ENCODE results near the gene SOD2. TPM values are rescaled to one million over a fixed set of nuclear protein-coding genes. Genes with fewer than 3 reads are reported as not detected.
"Not testable (repeated sequence)": the region's sequence is repeated elsewhere in the genome, so short reads cannot be mapped to it uniquely, and the experiment has no call there.

SOD2 gene
- total RNA-seq, 1 donor from 2014 or later: 41.3 TPM

DNA sequence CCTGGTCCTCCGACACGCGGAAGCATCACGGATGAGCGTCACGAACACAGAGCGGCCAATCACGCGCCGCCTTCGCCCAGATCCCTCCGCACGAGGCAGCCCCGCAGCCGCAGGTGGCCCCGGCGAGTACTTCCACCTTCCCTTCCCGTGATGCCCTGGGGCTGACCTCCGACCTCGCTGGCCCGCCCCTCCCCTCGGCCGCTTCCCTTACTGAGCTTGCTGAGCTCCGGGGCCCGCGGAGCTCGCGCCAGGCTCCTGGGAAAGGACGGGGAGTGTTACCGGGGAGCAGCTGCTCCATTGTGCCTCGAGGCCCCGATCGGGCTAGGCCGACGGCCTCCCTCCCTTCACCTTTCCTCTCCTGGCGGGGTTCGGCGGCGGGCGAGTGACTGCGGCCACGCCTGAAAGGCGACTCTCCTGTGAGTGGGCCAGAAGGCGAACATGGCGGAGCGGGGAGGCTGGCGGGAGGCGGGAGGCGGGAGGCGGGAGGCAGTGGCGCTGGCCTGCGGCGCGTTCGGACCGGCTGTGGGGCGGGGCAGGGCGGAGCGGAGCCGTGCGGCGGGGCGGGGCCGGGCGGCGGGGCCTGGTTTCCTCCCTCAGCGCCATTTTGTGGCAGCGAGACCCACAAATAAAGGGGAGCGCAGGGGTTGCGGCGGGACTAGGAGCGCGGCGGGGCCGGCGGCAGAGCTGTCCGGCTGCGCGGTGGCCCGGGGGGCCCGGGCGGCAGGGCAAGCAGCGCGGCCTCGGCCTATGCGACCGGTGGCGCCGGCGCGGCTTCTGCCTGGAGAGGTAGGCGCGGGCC, 34.1 kb upstream of the SOD2 start, which contains the start of gene WTAP:
Gene WTAP, plus strand, starts transcription at position 589 of the 799 bp plus-strand sequence. CDS start 8,760 bp downstream, outside the sequence.
- Mint-ChIP-seq H3K4me1 (ENCODE audit: unreplicated experiment) (peaks cover 19% of the 10 kb centered on the region), H3K9me3 (ENCODE audit: unreplicated experiment) (peaks cover 5% of the 10 kb centered on the region), H3K36me3 (ENCODE audit: low read depth, unreplicated experiment) (peaks cover 21% of the 10 kb centered on the region), H3K27me3 (ENCODE audit: unreplicated experiment) (no peaks in the 10 kb centered on the region), H3K4me3 (ENCODE audit: unreplicated experiment) (peak within 1 kb of the TSS; percentile 96), H3K27ac (ENCODE audit: unreplicated experiment) (peak within 1 kb of the TSS; percentile 99)
- no peak for TF ChIP-seq CTCF (IDR thresholded peaks at IDR 0.05; ENCODE audit: unreplicated experiment)
- DNase-seq (ENCODE audit: low spot score): peak; percentile 92

DNA sequence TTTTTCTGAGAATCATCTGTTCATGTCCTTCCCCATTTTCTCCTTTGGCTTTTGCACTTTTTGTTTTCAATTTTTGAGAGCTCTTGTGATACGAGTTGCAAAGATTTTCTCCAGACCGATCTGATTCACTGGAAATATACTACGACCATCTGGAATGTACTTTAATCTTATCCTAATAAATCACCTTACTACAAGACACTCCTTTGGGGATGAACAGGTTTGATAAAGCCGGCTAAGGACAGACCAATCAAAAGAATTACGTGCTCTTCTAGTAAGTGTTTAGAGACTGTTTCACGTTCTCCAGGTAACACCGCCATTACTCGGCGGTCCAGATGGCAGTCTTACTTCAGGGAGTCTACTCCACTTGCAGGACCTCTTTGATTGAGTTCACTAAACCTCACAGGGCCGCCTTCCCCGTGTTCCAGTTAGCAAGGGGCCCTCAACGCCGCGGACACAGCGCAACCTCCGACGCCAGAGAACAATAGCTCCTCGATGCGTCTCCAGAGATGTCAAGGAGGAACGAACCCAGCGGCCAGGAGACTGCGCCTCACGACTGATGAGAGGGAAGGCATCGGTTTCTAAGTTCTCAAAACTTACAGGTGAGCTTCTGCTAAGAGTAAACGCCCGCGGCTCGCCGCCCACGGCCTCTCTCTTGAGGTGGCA, 33.3 kb upstream of the SOD2 start:
- no peak for TF ChIP-seq CTCF (IDR thresholded peaks at IDR 0.05; ENCODE audit: unreplicated experiment)
- Mint-ChIP-seq H3K27ac (ENCODE audit: unreplicated experiment) (peak overlapping the region; percentile 99), H3K9me3 (ENCODE audit: unreplicated experiment) (peaks cover 5% of the 10 kb centered on the region), H3K4me3 (ENCODE audit: unreplicated experiment) (peak overlapping the region; percentile 96), H3K36me3 (ENCODE audit: low read depth, unreplicated experiment) (peaks cover 21% of the 10 kb centered on the region), H3K4me1 (ENCODE audit: unreplicated experiment) (peaks cover 19% of the 10 kb centered on the region), H3K27me3 (ENCODE audit: unreplicated experiment) (no peaks in the 10 kb centered on the region)
- DNase-seq (ENCODE audit: low spot score): no peak

DNA sequence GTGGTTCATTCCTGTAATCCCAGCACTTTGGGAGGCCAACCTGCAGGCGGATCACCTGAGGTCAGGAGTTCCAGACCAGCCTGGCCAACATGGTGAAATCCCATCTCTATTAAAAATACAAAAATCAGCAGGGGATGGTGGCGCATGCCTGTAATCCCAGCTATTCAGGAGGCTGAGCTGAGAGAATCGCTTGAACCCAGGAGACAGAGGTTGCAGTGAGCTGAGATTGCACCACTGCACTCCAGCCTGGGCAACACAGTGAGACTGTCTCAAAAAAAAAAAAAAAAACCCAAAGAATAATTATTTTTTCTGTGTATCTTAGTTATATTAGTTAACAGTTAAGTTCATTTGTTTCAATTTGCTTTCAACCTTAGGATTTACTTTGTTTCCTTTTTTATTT, 32.2 kb upstream of the SOD2 start:
- H3K4me1 Mint-ChIP-seq (ENCODE audit: unreplicated experiment): peaks cover 17% of the 10 kb centered on the region
- H3K27ac Mint-ChIP-seq (ENCODE audit: unreplicated experiment); DNase-seq (ENCODE audit: low spot score); H3K9me3 Mint-ChIP-seq (ENCODE audit: unreplicated experiment); H3K4me3 Mint-ChIP-seq (ENCODE audit: unreplicated experiment); H3K27me3 Mint-ChIP-seq (ENCODE audit: unreplicated experiment): not testable (repeated sequence)
- H3K36me3 Mint-ChIP-seq (ENCODE audit: low read depth, unreplicated experiment): peaks cover 21% of the 10 kb centered on the region

- Mint-ChIP-seq H3K27ac (ENCODE audit: unreplicated experiment) (no peak overlapping the region), H3K36me3 (ENCODE audit: low read depth, unreplicated experiment) (peaks cover 21% of the 10 kb centered on the region), H3K9me3 (ENCODE audit: unreplicated experiment) (peaks cover 5% of the 10 kb centered on the region), H3K4me3 (ENCODE audit: unreplicated experiment) (no peak overlapping the region), H3K27me3 (ENCODE audit: unreplicated experiment) (no peaks in the 10 kb centered on the region), H3K4me1 (ENCODE audit: unreplicated experiment) (peaks cover 17% of the 10 kb centered on the region)
- no peak for DNase-seq (ENCODE audit: low spot score)
- TF ChIP-seq CTCF (IDR thresholded peaks at IDR 0.05; ENCODE audit: unreplicated experiment): no peak
Observed at GRCh38 chr6:159724778-159725177, 31.7 kb upstream of the SOD2 start.

DNA sequence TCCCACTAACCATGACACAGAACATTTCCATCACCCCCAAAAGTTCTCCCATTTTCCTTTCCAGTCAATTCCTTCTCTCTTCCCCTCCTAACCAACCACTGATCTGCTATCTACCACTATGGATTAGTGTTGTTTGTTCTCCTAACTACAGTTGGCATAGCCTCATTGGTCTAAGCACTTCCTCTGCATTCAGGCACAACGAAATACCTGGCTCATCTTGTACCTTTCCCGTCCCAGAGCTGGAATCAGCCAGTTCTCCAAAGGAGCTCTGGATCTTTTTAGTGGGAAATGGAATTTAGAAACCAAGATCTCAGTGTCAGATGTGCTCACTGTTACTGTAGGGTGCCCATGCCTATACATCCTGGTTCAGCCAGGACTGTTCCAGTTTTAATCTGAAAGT, 30.2 kb upstream of the SOD2 start:
- Mint-ChIP-seq H3K9me3 (ENCODE audit: unreplicated experiment) (peaks cover 5% of the 10 kb centered on the region), H3K4me1 (ENCODE audit: unreplicated experiment) (peaks cover 9% of the 10 kb centered on the region), H3K27me3 (ENCODE audit: unreplicated experiment) (no peaks in the 10 kb centered on the region), H3K36me3 (ENCODE audit: low read depth, unreplicated experiment) (peaks cover 21% of the 10 kb centered on the region), H3K27ac (ENCODE audit: unreplicated experiment) (no peak overlapping the region), H3K4me3 (ENCODE audit: unreplicated experiment) (peak overlapping the region; percentile 3)
- no peak for TF ChIP-seq CTCF (IDR thresholded peaks at IDR 0.05; ENCODE audit: unreplicated experiment)
- DNase-seq (ENCODE audit: low spot score): no peak

All from endothelial cell (in vitro differentiated cells).